Measurements from ENCODE around the gene LEFTY1. TPM values are rescaled to one million over a fixed set of nuclear protein-coding genes. Genes with fewer than 3 reads are reported as not detected.

Gene LEFTY1
- total RNA-seq, 1 experiment from 2014 or later: 0.64 TPM

GRCh38 chr1:225909477-225909876, 20.5 kb upstream of the LEFTY1 start:
- Histone ChIP-seq H3K9ac (ENCODE audit: low read length) (no peak overlapping the region), H3K36me3 (ENCODE audit: control insufficient read depth in 1 of 2, insufficient read depth in 2 of 2, low read length in 2 of 2) (no peaks in the 10 kb centered on the region), H4K20me1 (ENCODE audit: insufficient read depth) (no peaks in the 10 kb centered on the region), H3K27ac (ENCODE audit: low read depth, low read length) (no peak overlapping the region), H3K4me1 (ENCODE audit: control insufficient read depth in 1 of 2, insufficient read depth in 2 of 2, low read length in 2 of 2) (peaks cover 0 to 11% of the 10 kb centered on the region in 2 experiments; a peak in 3 of 4 replicates), H3K79me2 (ENCODE audit: insufficient read depth, low read length) (no peaks in the 10 kb centered on the region), H3K9me3 (ENCODE audit: control insufficient read depth in 1 of 2, insufficient read depth in 1 of 2, low read depth in 1 of 2, low read length in 2 of 2) (no peaks in the 10 kb centered on the region), H3K4me2 (ENCODE audit: low read length) (no peak overlapping the region), H3K9me2 (ENCODE audit: insufficient read depth) (no peaks in the 10 kb centered on the region), H3K27me3 (ENCODE audit: insufficient read depth, low read length) (no peaks in the 10 kb centered on the region), H2AFZ (ENCODE audit: low read depth, low read length, poor library complexity, severe bottlenecking) (no peak overlapping the region), H3K4me3 (replicated peaks in 1 of 2; ENCODE audit: low read depth in 1 of 2, low read length in 2 of 2) (no peak overlapping the region)
- ChIA-PET CTCF (interaction anchor here (0.6 to 1.2 kb wide), 2 partner anchors 28 to 34 kb away, joined by 3 to 4 read pairs; no protein-coding TSS in a partner anchor), RAD21 (ENCODE audit: low non-redundant PET in 1 of 2, low total read pairs in 2 of 2, uncharacterized antibody in 2 of 2, unreplicated experiment in 2 of 2) (no interaction called here), POLR2A (interaction anchor here (1.3 kb wide), 1 partner anchor 15 kb away, joined by 3 read pairs; the partner anchor contains the start of gene PYCR2)
- intact Hi-C loops (cut with micrococcal nuclease): no loop called here
- BruUV-seq (replicated peaks): no TSS peak
- ATAC-seq (no peak), DNase-seq (ENCODE audit: low read depth, low spot score) (no peak)
- TF ChIP-seq RAD21 (IDR thresholded peaks at IDR 0.05; ENCODE audit: low read depth) (no peak), JUND (IDR thresholded peaks at IDR 0.05) (no peak), EZH2 (IDR thresholded peaks at IDR 0.05) (no peak), POLR2AphosphoS5 (IDR thresholded peaks at IDR 0.05; ENCODE audit: low read depth, low read length) (no peak), ELF1 (IDR thresholded peaks at IDR 0.05; ENCODE audit: borderline replicate concordance, low read depth) (no peak), SIN3A (IDR thresholded peaks at IDR 0.05; ENCODE audit: low read depth) (no peak)

GRCh38 chr1:225908773-225909172, 19.8 kb upstream of the LEFTY1 start:
- RAD21 ChIA-PET (ENCODE audit: low non-redundant PET in 1 of 2, low total read pairs in 2 of 2, uncharacterized antibody in 2 of 2, unreplicated experiment in 2 of 2): no interaction called here
- TF ChIP-seq POLR2AphosphoS5 (IDR thresholded peaks at IDR 0.05; ENCODE audit: low read depth, low read length) (no peak), EGR1 (IDR thresholded peaks at IDR 0.05; ENCODE audit: low read depth) (no peak), REST (IDR thresholded peaks at IDR 0.05; ENCODE audit: low read depth) (no peak), ZNF274 (IDR thresholded peaks at IDR 0.05; ENCODE audit: low read depth, low read length) (no peak), ZFX (IDR thresholded peaks at IDR 0.05) (no peak), CTCF (IDR thresholded peaks at IDR 0.05 in 2 of 3, conservative IDR thresholded peaks at IDR 0.05 in 1 of 3; ENCODE audit: borderline replicate concordance in 1 of 3, insufficient read depth in 1 of 3, low read depth in 2 of 3, low read length in 2 of 3) (no peak), CEBPB (IDR thresholded peaks at IDR 0.05; ENCODE audit: low read depth) (no peak), POLR2A (IDR thresholded peaks at IDR 0.05; ENCODE audit: borderline replicate concordance, extremely low read depth, insufficient read depth, insufficient read length) (no peak), SP1 (IDR thresholded peaks at IDR 0.05; ENCODE audit: low read depth) (no peak)

More at GRCh38 chr1:225908773-225909172, 19.8 kb upstream of the LEFTY1 start:
- CTCF ChIA-PET: no interaction called here
- H3K9me3 ChIP-seq (ENCODE audit: control insufficient read depth in 1 of 2, insufficient read depth in 1 of 2, low read depth in 1 of 2, low read length in 2 of 2): no peaks in the 10 kb centered on the region
- no peaks in the 10 kb centered on the region for H3K36me3 ChIP-seq (ENCODE audit: control insufficient read depth in 1 of 2, insufficient read depth in 2 of 2, low read length in 2 of 2)
- peaks cover 0 to 11% of the 10 kb centered on the region in 2 experiments; a peak in 3 of 4 replicates for H3K4me1 ChIP-seq (ENCODE audit: control insufficient read depth in 1 of 2, insufficient read depth in 2 of 2, low read length in 2 of 2)
- no peak overlapping the region for H3K9ac ChIP-seq (ENCODE audit: low read length)
- no peak overlapping the region for H3K4me3 ChIP-seq (replicated peaks in 1 of 2; ENCODE audit: low read depth in 1 of 2, low read length in 2 of 2)
- no peaks in the 10 kb centered on the region for H3K9me2 ChIP-seq (ENCODE audit: insufficient read depth)
- POLR2A ChIA-PET: interaction anchor here (1.3 kb wide), 1 partner anchor 15 kb away, joined by 3 read pairs; the partner anchor contains the start of gene PYCR2
- no peak for DNase-seq (ENCODE audit: low read depth, low spot score)
- no peak overlapping the region for H3K4me2 ChIP-seq (ENCODE audit: low read length)
- BruUV-seq (replicated peaks): no TSS peak
- H3K27me3 ChIP-seq (ENCODE audit: insufficient read depth, low read length): no peaks in the 10 kb centered on the region
- no peaks in the 10 kb centered on the region for H3K79me2 ChIP-seq (ENCODE audit: insufficient read depth, low read length)
- H3K27ac ChIP-seq (ENCODE audit: low read depth, low read length): no peak overlapping the region
- no peak for ATAC-seq
- no peaks in the 10 kb centered on the region for H4K20me1 ChIP-seq (ENCODE audit: insufficient read depth)
- H2AFZ ChIP-seq (ENCODE audit: low read depth, low read length, poor library complexity, severe bottlenecking): no peak overlapping the region
- intact Hi-C loops (cut with micrococcal nuclease): no loop called here

All from HCT116 (cell line).